T-helper 1 cell (primary cell): ENCODE data around the gene ANGPTL8.

ENCODE experiments used
- DNase-seq, 5 donors: peaks; one replicate each; pipeline ENCODE4 v3.0.0-alpha.2; 2012 to 2020

The ANGPTL8 gene

GRCh38 chr19:11263726-11264125 lies 24.3 kb downstream of the ANGPTL8 start:
- no peak for DNase-seq

- no peak for DNase-seq
These were observed 25.2 kb downstream of the ANGPTL8 start for GRCh38 chr19:11264452-11265176.

- no peak for DNase-seq
These were observed 25.9 kb downstream of the ANGPTL8 start for GRCh38 chr19:11265177-11265784.

GRCh38 chr19:11265785-11266236 lies 26.4 kb downstream of the ANGPTL8 start:
- DNase-seq, result no peak

- no peak for DNase-seq
These were observed 28.1 kb downstream of the ANGPTL8 start for GRCh38 chr19:11267316-11268085.

GRCh38 chr19:11268783-11269267 lies 29.4 kb downstream of the ANGPTL8 start:
- DNase-seq, result no peak

- DNase-seq, result no peak
These were observed 30.0 kb downstream of the ANGPTL8 start for GRCh38 chr19:11269408-11269807.

- DNase-seq, result no peak
These were observed 33.9 kb downstream of the ANGPTL8 start for GRCh38 chr19:11273296-11273695.

- no peak for DNase-seq
These were observed 34.6 kb downstream of the ANGPTL8 start for GRCh38 chr19:11273989-11274388.

GRCh38 chr19:11274533-11275086 lies 35.2 kb downstream of the ANGPTL8 start:
- no peak for DNase-seq

GRCh38 chr19:11278670-11279069 lies 39.3 kb downstream of the ANGPTL8 start:
- no peak for DNase-seq

GRCh38 chr19:11279505-11280236 lies 40.3 kb downstream of the ANGPTL8 start:
- peak in 4 of 5 donors; percentile 18 to 87 (median 28) for DNase-seq

GRCh38 chr19:11281356-11282049 lies 42.1 kb downstream of the ANGPTL8 start:
- no peak for DNase-seq

- DNase-seq, result no peak
These were observed 45.1 kb downstream of the ANGPTL8 start for GRCh38 chr19:11284515-11284914.

GRCh38 chr19:11286312-11286974 lies 47.0 kb downstream of the ANGPTL8 start:
- DNase-seq, result no peak

GRCh38 chr19:11288349-11288748 lies 48.9 kb downstream of the ANGPTL8 start:
- no peak for DNase-seq

- no peak for DNase-seq
These were observed 50.8 kb downstream of the ANGPTL8 start for GRCh38 chr19:11290256-11290655.

- no peak for DNase-seq
These were observed 52.0 kb downstream of the ANGPTL8 start for GRCh38 chr19:11291415-11291814.
